NT2/D1 (cell line): ENCODE results near the gene GARIN5A.

Experiments used
- YY1 ChIP-seq: IDR thresholded peaks from 2 replicates; pipeline ENCODE4 v1.6.1; 2011; ENCODE audit not compliant: insufficient read length, insufficient read depth
- ZNF274 ChIP-seq: IDR thresholded peaks from 2 replicates; pipeline ENCODE4 v1.6.1; 2011; ENCODE audit warnings: mild to moderate bottlenecking, low read depth, low read length

GRCh38 chr19:50450369-50451222 lies 26.1 kb downstream of the GARIN5A start:
- TF ChIP-seq ZNF274 (no peak), YY1 (no peak)
